Mammary epithelial cell (primary cell): ENCODE results near the gene MRM3.
"Not testable (repeated sequence)": the region's sequence is repeated elsewhere in the genome, so short reads cannot be mapped to it uniquely, and the experiment has no call there.

Experiments used
- EZH2 ChIP-seq: IDR thresholded peaks from 2 replicates; pipeline ENCODE4 v1.6.1; 2012; ENCODE audit warnings: low read length, inconsistent platforms, borderline replicate concordance
- TF ChIP-seq, protein P1 (sequence below), 2 donors: IDR thresholded peaks in 1 of 2; conservative IDR thresholded peaks in 1 of 2; 2 replicates each; pipeline ENCODE4 v1.5.1; 2011 to 2012; ENCODE audit warnings: inconsistent platforms in 2 of 2, low read length in 2 of 2, mild to moderate bottlenecking in 2 of 2, control low read depth in 1 of 2, low read depth in 1 of 2; ENCODE audit not compliant: insufficient read depth in 1 of 2; ENCODE audit errors: extremely low read depth in 1 of 2

DNA sequence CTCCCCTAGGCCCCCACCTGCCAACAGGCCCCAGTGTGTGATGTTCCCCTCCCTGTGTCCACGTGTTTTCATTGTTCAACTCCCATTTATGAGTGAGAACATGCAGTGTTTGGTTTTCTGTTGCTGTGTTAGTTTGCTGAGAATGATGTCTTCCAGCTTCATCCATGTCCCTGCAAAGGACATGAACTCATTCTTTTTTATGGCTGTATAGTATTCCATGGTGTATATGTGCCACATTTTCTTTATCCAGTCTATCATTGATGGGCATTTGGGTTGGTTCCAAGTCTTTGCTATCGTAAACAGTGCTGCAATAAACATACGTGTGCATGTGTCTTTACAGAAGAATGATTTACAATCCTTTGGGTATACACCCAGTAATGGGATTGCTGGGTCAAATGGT, 47.5 kb downstream of the MRM3 start:
- TF ChIP-seq, protein P1, sequence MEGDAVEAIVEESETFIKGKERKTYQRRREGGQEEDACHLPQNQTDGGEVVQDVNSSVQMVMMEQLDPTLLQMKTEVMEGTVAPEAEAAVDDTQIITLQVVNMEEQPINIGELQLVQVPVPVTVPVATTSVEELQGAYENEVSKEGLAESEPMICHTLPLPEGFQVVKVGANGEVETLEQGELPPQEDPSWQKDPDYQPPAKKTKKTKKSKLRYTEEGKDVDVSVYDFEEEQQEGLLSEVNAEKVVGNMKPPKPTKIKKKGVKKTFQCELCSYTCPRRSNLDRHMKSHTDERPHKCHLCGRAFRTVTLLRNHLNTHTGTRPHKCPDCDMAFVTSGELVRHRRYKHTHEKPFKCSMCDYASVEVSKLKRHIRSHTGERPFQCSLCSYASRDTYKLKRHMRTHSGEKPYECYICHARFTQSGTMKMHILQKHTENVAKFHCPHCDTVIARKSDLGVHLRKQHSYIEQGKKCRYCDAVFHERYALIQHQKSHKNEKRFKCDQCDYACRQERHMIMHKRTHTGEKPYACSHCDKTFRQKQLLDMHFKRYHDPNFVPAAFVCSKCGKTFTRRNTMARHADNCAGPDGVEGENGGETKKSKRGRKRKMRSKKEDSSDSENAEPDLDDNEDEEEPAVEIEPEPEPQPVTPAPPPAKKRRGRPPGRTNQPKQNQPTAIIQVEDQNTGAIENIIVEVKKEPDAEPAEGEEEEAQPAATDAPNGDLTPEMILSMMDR (conservative IDR thresholded peaks at IDR 0.05 in 1 of 2, IDR thresholded peaks at IDR 0.05 in 1 of 2; ENCODE audit: extremely low read depth in 1 of 2, insufficient read depth in 1 of 2, low read depth in 1 of 2, low read length in 2 of 2): not testable (repeated sequence)
- TF ChIP-seq EZH2: not testable (repeated sequence)
